AG10803 (cell line): ENCODE data around the gene S1PR2.
A peak's percentile ranks its signal among the peaks of the same experiment; 100 is the strongest.

Experiments
- DNase-seq: peaks from one replicate; pipeline ENCODE4 v3.0.0; 2010; ENCODE audit warnings: low read depth
- H3K4me3 ChIP-seq: 2 replicates; pipeline ENCODE4 v1.5.1; 2011; ENCODE audit warnings: mild to moderate bottlenecking, low read length, control low read depth
- TF ChIP-seq, protein P1 (sequence below): conservative IDR thresholded peaks from 2 replicates; pipeline ENCODE4 v1.5.1; 2011; ENCODE audit warnings: mild to moderate bottlenecking, low read length, control low read depth, inconsistent platforms

Gene S1PR2

DNA sequence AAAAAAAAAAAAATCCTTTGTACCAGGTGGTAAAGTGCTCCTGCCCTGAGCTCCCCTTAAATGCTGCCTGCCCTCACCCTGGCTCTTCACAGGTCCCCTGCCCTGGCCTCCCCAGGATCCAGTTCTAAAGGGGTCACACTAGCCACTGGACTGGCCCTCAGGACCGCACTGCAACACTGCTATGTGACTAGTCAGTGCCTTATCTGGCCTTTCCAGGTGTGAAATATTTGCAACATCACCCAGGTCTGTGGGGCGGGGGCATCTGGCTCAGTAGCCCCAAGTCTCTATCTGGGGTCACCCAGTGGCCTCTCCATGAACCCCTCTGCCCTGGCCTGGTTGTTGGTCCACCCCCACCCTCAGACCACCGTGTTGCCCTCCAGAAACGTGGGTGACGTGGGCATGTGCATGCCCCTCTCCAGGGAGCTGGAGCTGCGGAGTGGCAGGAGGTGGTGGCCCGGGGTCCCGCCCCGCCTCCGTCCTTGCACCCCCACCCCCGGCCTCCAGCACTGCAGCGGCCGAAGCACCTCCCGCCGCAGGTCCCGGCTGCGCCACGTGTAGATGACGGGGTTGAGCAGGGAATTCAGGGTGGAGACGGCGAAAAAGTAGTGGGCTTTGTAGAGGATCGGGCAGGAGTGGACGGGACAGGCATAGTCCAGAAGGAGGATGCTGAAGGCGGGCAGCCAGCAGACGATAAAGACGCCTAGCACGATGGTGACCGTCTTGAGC, 7.5 kb downstream of the S1PR2 start:
- no peak for DNase-seq
- no peak overlapping the region for H3K4me3 ChIP-seq
- TF ChIP-seq, protein P1, sequence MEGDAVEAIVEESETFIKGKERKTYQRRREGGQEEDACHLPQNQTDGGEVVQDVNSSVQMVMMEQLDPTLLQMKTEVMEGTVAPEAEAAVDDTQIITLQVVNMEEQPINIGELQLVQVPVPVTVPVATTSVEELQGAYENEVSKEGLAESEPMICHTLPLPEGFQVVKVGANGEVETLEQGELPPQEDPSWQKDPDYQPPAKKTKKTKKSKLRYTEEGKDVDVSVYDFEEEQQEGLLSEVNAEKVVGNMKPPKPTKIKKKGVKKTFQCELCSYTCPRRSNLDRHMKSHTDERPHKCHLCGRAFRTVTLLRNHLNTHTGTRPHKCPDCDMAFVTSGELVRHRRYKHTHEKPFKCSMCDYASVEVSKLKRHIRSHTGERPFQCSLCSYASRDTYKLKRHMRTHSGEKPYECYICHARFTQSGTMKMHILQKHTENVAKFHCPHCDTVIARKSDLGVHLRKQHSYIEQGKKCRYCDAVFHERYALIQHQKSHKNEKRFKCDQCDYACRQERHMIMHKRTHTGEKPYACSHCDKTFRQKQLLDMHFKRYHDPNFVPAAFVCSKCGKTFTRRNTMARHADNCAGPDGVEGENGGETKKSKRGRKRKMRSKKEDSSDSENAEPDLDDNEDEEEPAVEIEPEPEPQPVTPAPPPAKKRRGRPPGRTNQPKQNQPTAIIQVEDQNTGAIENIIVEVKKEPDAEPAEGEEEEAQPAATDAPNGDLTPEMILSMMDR, result no peak

DNA sequence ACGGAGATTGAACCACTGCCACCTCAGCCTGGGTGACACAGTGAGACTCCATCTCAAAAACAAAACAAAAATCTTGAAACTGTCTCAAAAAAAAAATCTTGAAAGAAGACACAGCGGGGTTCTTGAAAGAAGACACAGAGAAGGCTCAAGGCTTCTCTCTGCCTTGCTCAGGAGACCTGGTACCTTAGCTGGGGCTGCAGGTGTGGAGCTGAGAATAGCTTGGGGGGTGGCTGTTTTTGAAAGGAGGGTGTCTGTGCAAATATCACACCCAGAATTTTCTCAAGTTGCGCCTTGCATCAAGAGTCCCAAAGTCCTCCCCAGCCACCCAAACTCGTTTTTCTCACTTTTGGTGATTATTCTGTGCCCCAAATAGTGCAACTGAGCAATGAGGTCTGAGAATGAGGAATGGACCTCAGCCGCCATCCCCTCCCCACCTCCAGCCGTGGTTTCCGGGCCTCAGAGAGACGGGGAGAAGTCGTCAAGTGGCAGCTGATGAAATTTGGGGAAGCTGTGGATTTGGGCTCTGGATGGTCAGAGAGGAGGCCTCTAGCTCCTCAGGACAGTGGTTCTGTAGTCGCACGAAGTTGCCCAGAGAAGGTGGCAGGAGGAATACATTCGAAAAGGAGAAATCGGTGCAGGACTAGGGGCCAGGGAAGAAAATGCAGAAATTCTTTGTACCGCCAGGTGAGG, 8.8 kb downstream of the S1PR2 start:
- no peak for DNase-seq
- H3K4me3 ChIP-seq, result no peak overlapping the region
- TF ChIP-seq, protein P1, result no peak

DNA sequence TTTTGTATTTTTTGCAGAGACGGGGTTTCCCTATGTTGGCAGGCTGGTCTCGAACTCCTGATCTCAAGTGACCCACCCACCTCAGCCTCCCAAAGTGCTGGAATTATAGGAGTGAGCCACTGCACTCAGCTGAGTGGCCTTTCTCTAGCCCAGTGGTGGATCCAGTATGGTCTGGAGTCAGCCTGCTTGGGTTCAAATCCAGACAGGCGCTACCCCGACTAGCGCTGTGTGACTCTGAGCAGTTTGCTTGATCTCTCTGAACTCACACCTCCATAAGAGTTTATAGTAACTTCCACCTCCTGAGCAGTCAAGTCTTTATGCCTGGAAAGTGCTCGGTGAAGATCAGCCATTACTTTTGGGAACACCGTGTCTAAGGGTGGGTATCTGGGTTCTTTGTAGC, 10.4 kb downstream of the S1PR2 start:
- no peak overlapping the region for H3K4me3 ChIP-seq
- DNase-seq, result no peak
- TF ChIP-seq, protein P1, result no peak

DNA sequence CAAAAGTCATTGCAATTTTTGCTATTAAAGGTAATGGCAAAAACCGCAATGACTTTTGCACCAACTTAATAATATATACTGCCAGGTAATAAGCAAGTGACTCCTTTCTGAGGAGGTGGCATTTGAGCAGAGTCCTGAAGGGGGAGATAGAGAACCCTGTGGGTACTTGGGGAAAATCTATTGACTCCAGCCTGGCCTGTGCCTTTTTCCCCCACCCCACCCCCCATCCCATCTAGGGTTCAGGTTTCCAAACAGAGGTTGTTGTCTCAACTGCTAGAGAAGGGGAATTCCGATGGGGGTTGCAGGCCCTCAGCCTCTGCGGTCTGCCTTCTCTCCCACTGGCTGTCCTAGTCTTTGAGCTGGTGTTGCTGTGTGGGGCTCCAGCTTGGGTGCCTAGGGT, 11.5 kb downstream of the S1PR2 start:
- TF ChIP-seq, protein P1, result peak; percentile 52
- H3K4me3 ChIP-seq, result no peak overlapping the region
- peak; percentile 43 for DNase-seq

DNA sequence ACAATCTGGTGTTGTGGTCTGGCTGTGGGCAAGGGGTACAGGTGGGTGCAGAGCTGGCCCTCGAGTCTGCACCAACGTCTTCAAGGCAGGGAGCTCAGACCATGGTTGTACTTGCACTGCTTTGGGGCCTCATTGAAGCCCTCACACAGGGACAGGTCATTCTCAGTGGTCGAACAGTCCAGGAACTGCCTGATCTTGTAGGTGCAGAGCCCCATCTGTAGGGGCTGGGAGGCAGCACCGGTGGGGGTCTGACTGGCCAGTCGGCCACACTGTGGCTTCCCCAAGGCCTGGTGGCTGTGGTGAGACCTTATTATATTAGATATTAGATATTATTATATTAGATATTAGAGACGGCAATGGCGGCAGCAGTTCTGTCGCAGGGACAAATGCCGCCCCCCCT, 14.0 kb downstream of the S1PR2 start:
- DNase-seq, result no peak
- TF ChIP-seq, protein P1, result no peak
- H3K4me3 ChIP-seq, result no peak overlapping the region

DNA sequence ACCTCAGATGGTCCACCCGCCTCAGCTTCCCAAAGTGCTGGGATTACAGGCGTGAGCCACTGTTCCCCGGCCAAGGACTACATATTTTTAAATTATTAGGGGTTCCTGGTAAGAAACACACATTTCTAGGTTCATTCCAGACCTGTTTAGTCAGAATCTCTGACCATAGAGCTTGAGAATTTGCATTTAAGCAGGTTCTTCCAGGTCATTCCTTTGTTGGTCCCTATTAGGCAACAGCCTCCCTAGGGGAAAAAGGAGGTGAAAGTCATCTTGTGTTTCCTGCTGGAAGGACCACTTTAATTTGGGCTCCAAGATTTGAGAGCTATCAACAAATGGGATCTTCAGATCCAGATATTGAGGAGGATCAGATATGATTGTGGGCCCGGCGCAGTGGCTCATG, 16.3 kb downstream of the S1PR2 start:
- TF ChIP-seq, protein P1, result no peak
- no peak overlapping the region for H3K4me3 ChIP-seq
- peak; percentile 76 for DNase-seq

DNA sequence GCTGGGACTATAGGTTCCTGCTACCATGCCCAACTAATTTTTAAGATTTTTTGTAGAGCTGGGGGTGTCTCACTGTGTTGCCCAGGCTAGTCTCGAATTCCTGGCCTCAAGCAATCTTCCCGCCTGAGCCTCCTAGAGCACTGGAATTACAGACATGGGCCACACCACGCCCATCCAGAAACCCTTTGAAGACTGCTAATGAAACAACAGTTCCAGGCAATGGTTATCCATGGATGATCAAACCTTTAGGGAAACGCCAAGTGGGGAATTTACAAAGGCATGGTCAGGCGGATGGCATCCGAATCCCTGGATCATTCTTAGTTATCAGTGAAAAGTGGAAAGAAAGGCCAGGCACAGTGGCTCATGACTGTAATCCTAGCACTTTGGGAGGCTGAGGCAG, 19.4 kb downstream of the S1PR2 start:
- TF ChIP-seq, protein P1, result no peak
- no peak for DNase-seq

More for the DNA sequence above, 19.4 kb downstream of the S1PR2 start:
- no peak overlapping the region for H3K4me3 ChIP-seq
